Neural progenitor cell (in vitro differentiated cells): ENCODE measurements around the gene SSTR3.

Experiments
- CTCF ChIP-seq: fragments of 200-600 bp; sonication (generic); IDR thresholded peaks from 2 replicates; pipeline ENCODE4 v1.5.1; 2017; ENCODE audit warnings: antibody characterized with exemption, mild to moderate bottlenecking
- EZH2 ChIP-seq: fragments of 200-600 bp; sonication (generic); IDR thresholded peaks from 2 replicates; pipeline ENCODE4 v1.6.1; 2017; ENCODE audit warnings: antibody characterized with exemption, mild to moderate bottlenecking, moderate library complexity

DNA sequence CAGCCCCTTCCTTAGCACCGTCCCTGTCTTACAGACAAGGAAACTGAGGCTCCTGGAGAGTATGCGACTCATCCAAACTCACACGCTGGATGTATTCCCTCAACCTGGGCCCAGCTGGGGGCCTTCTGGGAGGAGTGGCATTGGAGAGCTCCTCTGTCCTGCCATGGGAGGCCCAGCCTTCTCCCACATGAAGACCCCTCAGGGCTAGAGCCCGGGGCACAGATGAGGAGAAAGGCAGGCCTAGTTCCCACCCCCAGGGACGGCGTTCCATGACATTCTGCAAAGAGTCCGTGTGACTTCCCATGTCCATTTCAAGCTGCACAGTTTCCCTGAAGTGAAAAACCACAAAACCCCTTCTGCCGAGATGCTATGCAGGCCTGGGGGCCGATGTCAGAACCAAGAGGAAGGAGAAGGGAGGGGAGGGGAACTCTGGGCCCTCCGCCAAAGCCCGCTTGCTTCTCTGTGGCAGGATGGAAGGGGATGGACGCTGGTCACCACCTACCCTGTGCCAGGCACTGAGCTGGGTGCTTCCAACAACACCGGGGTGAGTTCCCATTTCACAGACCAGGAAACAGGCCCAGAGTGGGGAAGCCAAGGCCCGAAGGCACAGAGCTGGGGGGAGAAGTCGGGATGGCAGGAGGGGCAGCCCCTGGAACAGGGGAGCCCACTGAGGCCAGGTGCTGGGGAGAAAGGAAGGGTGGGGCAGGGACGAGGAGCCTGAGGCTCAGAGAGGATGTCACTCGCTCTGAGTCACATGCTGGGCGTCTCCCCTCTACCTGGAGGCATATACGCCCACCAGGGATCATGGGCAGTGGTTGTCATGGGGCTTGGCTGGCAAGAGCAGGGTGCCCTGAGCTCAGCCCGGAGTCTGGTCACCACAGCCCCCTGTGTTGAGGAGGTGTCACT lies 16.1 kb upstream of the SSTR3 start:
- TF ChIP-seq CTCF (no peak), EZH2 (no peak)
